ENCODE measurements around the gene SYTL5.

Gene SYTL5

GRCh38 chrX:38006291-38006690 lies at the start of gene SYTL5:
Gene SYTL5 (plus strand): TSS chrX:38006553. CDS start chrX:38033890, 27,337 bp downstream.
- Histone ChIP-seq H3K27ac (ENCODE audit: low read depth, low read length) (no peak within 1 kb of the TSS), H3K4me3 (ENCODE audit: low read depth in 1 of 5, low read length in 5 of 5) (no peak within 1 kb of the TSS), H3K36me3 (ENCODE audit: control insufficient read depth in 5 of 5, insufficient read depth in 5 of 5, low read length in 5 of 5) (no peaks in the 10 kb centered on the region), H3K9ac (ENCODE audit: low read length in 5 of 5) (no peak within 1 kb of the TSS), H3K27me3 (ENCODE audit: control insufficient read depth in 5 of 5, insufficient read depth in 4 of 5, low read length in 5 of 5) (peaks cover 0 to 5% (median 0%) of the 10 kb centered on the region in 5 donors), H3K4me1 (ENCODE audit: control insufficient read depth in 5 of 5, insufficient read depth in 5 of 5, low read length in 5 of 5) (no peaks in the 10 kb centered on the region), H3K9me3 (ENCODE audit: control insufficient read depth in 5 of 5, low read length in 5 of 5) (peaks cover 2 to 9% (median 6%) of the 10 kb centered on the region in 5 donors)

DNA sequence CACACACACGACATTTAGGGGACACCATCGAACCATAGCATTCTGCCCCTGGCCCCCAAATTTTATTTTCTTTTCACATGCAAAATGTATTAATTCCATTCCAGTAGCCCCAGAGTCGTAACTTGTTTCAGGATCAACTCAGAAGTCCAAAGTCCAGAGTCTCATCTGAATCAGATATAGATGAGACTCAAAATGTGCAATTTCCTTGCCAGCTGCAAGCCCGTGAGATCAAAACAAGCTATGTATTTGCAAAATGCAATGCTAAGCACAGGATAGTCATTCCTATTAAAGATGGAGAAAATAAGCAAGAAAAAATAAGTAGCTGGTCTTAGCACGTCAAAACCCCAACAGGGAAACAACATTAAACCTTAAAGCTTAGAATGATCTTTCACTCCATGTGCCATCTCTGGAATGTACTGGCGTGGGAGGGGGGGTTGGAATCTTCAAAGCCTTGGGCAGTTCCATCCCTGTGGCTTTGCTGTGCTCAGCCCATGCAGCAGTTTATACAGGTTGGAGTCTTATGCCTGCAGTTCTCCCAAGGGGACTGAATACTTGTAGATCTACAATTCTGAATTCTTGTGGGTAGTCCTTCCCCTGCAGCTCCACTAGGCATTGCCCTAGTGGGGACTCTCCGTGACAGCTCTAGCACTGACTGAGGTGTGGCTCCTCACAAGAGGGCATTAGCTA lies 47.7 kb upstream of the SYTL5 start:
- no peak overlapping the region for H3K9ac ChIP-seq (ENCODE audit: low read length in 5 of 5)
- H3K36me3 ChIP-seq (ENCODE audit: control insufficient read depth in 5 of 5, insufficient read depth in 5 of 5, low read length in 5 of 5), result no peaks in the 10 kb centered on the region
- H3K27ac ChIP-seq (ENCODE audit: low read depth, low read length), result no peak overlapping the region
- H3K4me3 ChIP-seq (ENCODE audit: low read depth in 1 of 5, low read length in 5 of 5), result no peak overlapping the region
- peaks cover 0 to 3% (median 0%) of the 10 kb centered on the region in 5 donors for H3K9me3 ChIP-seq (ENCODE audit: control insufficient read depth in 5 of 5, low read length in 5 of 5)
- H3K27me3 ChIP-seq (ENCODE audit: control insufficient read depth in 5 of 5, insufficient read depth in 4 of 5, low read length in 5 of 5), result peaks cover 0 to 4% (median 0%) of the 10 kb centered on the region in 5 donors
- no peaks in the 10 kb centered on the region for H3K4me1 ChIP-seq (ENCODE audit: control insufficient read depth in 5 of 5, insufficient read depth in 5 of 5, low read length in 5 of 5)

GRCh38 chrX:37959212-37960021 lies 46.9 kb upstream of the SYTL5 start:
- Histone ChIP-seq H3K4me3 (ENCODE audit: low read depth in 1 of 5, low read length in 5 of 5) (no peak overlapping the region), H3K4me1 (ENCODE audit: control insufficient read depth in 5 of 5, insufficient read depth in 5 of 5, low read length in 5 of 5) (no peaks in the 10 kb centered on the region), H3K27me3 (ENCODE audit: control insufficient read depth in 5 of 5, insufficient read depth in 4 of 5, low read length in 5 of 5) (no peaks in the 10 kb centered on the region), H3K9ac (ENCODE audit: low read length in 5 of 5) (no peak overlapping the region), H3K9me3 (ENCODE audit: control insufficient read depth in 5 of 5, low read length in 5 of 5) (peaks cover 0 to 3% (median 0%) of the 10 kb centered on the region in 5 donors), H3K36me3 (ENCODE audit: control insufficient read depth in 5 of 5, insufficient read depth in 5 of 5, low read length in 5 of 5) (no peaks in the 10 kb centered on the region), H3K27ac (ENCODE audit: low read depth, low read length) (no peak overlapping the region)

GRCh38 chrX:37961118-37961517 lies 45.2 kb upstream of the SYTL5 start:
- Histone ChIP-seq H3K9me3 (ENCODE audit: control insufficient read depth in 5 of 5, low read length in 5 of 5) (peaks cover 0 to 3% (median 0%) of the 10 kb centered on the region in 5 donors), H3K36me3 (ENCODE audit: control insufficient read depth in 5 of 5, insufficient read depth in 5 of 5, low read length in 5 of 5) (no peaks in the 10 kb centered on the region), H3K27me3 (ENCODE audit: control insufficient read depth in 5 of 5, insufficient read depth in 4 of 5, low read length in 5 of 5) (no peaks in the 10 kb centered on the region), H3K4me3 (ENCODE audit: low read depth in 1 of 5, low read length in 5 of 5) (no peak overlapping the region), H3K9ac (ENCODE audit: low read length in 5 of 5) (no peak overlapping the region), H3K27ac (ENCODE audit: low read depth, low read length) (no peak overlapping the region), H3K4me1 (ENCODE audit: control insufficient read depth in 5 of 5, insufficient read depth in 5 of 5, low read length in 5 of 5) (no peaks in the 10 kb centered on the region)

DNA sequence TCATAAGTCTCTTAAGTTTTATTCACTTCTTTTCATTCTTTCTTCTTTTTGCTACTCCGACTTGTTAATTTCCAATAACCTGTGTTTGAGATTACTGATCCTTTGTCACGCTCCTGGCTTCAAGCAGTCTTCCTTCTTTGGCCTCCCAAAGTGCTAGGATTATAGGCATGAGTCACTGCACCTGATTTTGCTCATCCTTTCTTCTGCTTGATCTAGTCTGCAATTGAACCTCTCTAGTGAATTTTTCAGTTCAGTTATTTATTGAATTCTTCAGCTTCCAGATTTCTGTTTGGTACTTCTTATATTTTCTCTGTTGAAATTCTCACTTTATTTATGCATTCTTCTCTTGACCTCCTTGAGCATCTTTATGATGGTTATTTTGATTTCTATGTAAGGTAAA lies 38.6 kb upstream of the SYTL5 start:
- Histone ChIP-seq H3K9me3 (ENCODE audit: control insufficient read depth in 5 of 5, low read length in 5 of 5) (peaks cover 0 to 5% (median 3%) of the 10 kb centered on the region in 5 donors), H3K27ac (ENCODE audit: low read depth, low read length) (no peak overlapping the region), H3K4me1 (ENCODE audit: control insufficient read depth in 5 of 5, insufficient read depth in 5 of 5, low read length in 5 of 5) (no peaks in the 10 kb centered on the region), H3K9ac (ENCODE audit: low read length in 5 of 5) (no peak overlapping the region), H3K4me3 (ENCODE audit: low read depth in 1 of 5, low read length in 5 of 5) (no peak overlapping the region), H3K36me3 (ENCODE audit: control insufficient read depth in 5 of 5, insufficient read depth in 5 of 5, low read length in 5 of 5) (no peaks in the 10 kb centered on the region), H3K27me3 (ENCODE audit: control insufficient read depth in 5 of 5, insufficient read depth in 4 of 5, low read length in 5 of 5) (peaks cover 0 to 5% (median 2%) of the 10 kb centered on the region in 5 donors)

DNA sequence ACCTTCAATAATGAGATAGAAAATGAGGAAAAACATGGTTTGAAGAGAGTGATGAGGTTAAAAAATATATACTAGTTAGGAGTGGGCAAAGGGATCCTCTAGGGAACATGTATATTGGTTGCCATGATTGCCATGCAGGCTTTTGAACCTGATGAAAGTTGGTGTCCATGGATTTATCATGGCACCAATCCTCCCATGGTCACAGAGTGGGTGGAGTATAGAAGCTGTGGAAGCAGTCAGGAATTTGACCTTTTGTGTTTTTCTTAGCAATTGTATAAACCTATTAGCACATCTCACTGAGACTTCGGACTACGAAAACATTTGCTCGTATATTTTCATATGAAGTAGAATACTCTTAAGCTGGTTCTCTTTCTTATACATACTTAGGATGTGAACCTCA lies 30.9 kb upstream of the SYTL5 start:
- H3K9me3 ChIP-seq (ENCODE audit: control insufficient read depth in 5 of 5, low read length in 5 of 5), result no peaks in the 10 kb centered on the region
- H3K9ac ChIP-seq (ENCODE audit: low read length in 5 of 5), result no peak overlapping the region
- no peaks in the 10 kb centered on the region for H3K36me3 ChIP-seq (ENCODE audit: control insufficient read depth in 5 of 5, insufficient read depth in 5 of 5, low read length in 5 of 5)
- H3K27me3 ChIP-seq (ENCODE audit: control insufficient read depth in 5 of 5, insufficient read depth in 4 of 5, low read length in 5 of 5), result peaks cover 0 to 9% (median 2%) of the 10 kb centered on the region in 5 donors
- H3K27ac ChIP-seq (ENCODE audit: low read depth, low read length), result no peak overlapping the region
- H3K4me3 ChIP-seq (ENCODE audit: low read depth in 1 of 5, low read length in 5 of 5), result no peak overlapping the region
- H3K4me1 ChIP-seq (ENCODE audit: control insufficient read depth in 5 of 5, insufficient read depth in 5 of 5, low read length in 5 of 5), result no peaks in the 10 kb centered on the region

- Histone ChIP-seq H3K4me1 (ENCODE audit: control insufficient read depth in 5 of 5, insufficient read depth in 5 of 5, low read length in 5 of 5) (no peaks in the 10 kb centered on the region), H3K27me3 (ENCODE audit: control insufficient read depth in 5 of 5, insufficient read depth in 4 of 5, low read length in 5 of 5) (peaks cover 0 to 9% (median 3%) of the 10 kb centered on the region in 5 donors), H3K4me3 (ENCODE audit: low read depth in 1 of 5, low read length in 5 of 5) (no peak overlapping the region), H3K9me3 (ENCODE audit: control insufficient read depth in 5 of 5, low read length in 5 of 5) (no peaks in the 10 kb centered on the region), H3K27ac (ENCODE audit: low read depth, low read length) (no peak overlapping the region), H3K36me3 (ENCODE audit: control insufficient read depth in 5 of 5, insufficient read depth in 5 of 5, low read length in 5 of 5) (no peaks in the 10 kb centered on the region), H3K9ac (ENCODE audit: low read length in 5 of 5) (no peak overlapping the region)
Observed at GRCh38 chrX:37976153-37976552, 30.2 kb upstream of the SYTL5 start.

- H3K36me3 ChIP-seq (ENCODE audit: control insufficient read depth in 5 of 5, insufficient read depth in 5 of 5, low read length in 5 of 5), result no peaks in the 10 kb centered on the region
- no peak overlapping the region for H3K9ac ChIP-seq (ENCODE audit: low read length in 5 of 5)
- peaks cover 0 to 4% (median 2%) of the 10 kb centered on the region in 5 donors for H3K27me3 ChIP-seq (ENCODE audit: control insufficient read depth in 5 of 5, insufficient read depth in 4 of 5, low read length in 5 of 5)
- peaks cover 0 to 5% (median 2%) of the 10 kb centered on the region in 5 donors for H3K9me3 ChIP-seq (ENCODE audit: control insufficient read depth in 5 of 5, low read length in 5 of 5)
- no peaks in the 10 kb centered on the region for H3K4me1 ChIP-seq (ENCODE audit: control insufficient read depth in 5 of 5, insufficient read depth in 5 of 5, low read length in 5 of 5)
- H3K4me3 ChIP-seq (ENCODE audit: low read depth in 1 of 5, low read length in 5 of 5), result no peak overlapping the region
- H3K27ac ChIP-seq (ENCODE audit: low read depth, low read length), result no peak overlapping the region
Observed at GRCh38 chrX:37984880-37985279, 21.5 kb upstream of the SYTL5 start.

DNA sequence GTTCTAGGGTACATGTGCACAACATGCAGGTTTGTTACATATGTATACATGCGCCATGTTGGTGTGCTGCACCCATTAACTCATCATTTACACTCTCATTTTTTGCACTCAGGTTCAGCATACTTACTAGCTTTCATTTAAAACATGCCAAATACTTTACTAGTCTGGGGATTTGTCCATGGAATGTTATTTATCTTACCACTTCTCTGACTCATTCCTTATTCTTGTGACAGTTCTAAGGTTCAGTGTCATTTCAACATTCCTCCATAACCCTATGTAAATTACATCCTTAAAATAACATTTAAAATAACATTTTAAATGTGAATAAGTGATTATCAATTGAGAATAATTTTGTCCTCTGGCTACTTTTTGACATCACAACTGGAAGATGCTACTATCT lies 19.5 kb upstream of the SYTL5 start:
- H3K9me3 ChIP-seq (ENCODE audit: control insufficient read depth in 5 of 5, low read length in 5 of 5), result peaks cover 0 to 5% (median 0%) of the 10 kb centered on the region in 5 donors
- H3K36me3 ChIP-seq (ENCODE audit: control insufficient read depth in 5 of 5, insufficient read depth in 5 of 5, low read length in 5 of 5), result no peaks in the 10 kb centered on the region
- H3K4me3 ChIP-seq (ENCODE audit: low read depth in 1 of 5, low read length in 5 of 5), result no peak overlapping the region
- H3K27ac ChIP-seq (ENCODE audit: low read depth, low read length), result no peak overlapping the region
- H3K4me1 ChIP-seq (ENCODE audit: control insufficient read depth in 5 of 5, insufficient read depth in 5 of 5, low read length in 5 of 5), result no peaks in the 10 kb centered on the region
- H3K9ac ChIP-seq (ENCODE audit: low read length in 5 of 5), result no peak overlapping the region
- peaks cover 0 to 6% (median 0%) of the 10 kb centered on the region in 5 donors for H3K27me3 ChIP-seq (ENCODE audit: control insufficient read depth in 5 of 5, insufficient read depth in 4 of 5, low read length in 5 of 5)

DNA sequence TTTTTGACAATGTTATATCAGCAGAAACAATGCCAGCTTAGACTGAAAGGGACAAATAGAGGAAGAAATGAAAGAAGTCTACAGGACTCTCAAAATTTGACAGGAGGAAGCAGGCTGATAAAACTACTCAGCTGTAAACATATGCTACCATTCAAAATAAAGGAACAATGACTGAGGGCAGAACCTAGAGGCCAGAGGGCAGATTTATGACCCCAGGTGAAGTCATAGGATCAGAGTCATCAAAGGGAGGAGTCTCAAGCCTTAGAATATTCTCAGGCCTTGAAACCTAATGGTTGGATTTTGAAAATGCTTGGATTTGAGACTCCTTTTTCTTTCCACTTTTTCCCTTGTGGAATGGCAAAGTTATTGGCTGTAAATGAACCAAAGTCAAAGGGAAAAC lies 17.0 kb upstream of the SYTL5 start:
- no peaks in the 10 kb centered on the region for H3K36me3 ChIP-seq (ENCODE audit: control insufficient read depth in 5 of 5, insufficient read depth in 5 of 5, low read length in 5 of 5)
- no peaks in the 10 kb centered on the region for H3K4me1 ChIP-seq (ENCODE audit: control insufficient read depth in 5 of 5, insufficient read depth in 5 of 5, low read length in 5 of 5)
- H3K27me3 ChIP-seq (ENCODE audit: control insufficient read depth in 5 of 5, insufficient read depth in 4 of 5, low read length in 5 of 5), result peaks cover 0 to 6% (median 4%) of the 10 kb centered on the region in 5 donors
- H3K9ac ChIP-seq (ENCODE audit: low read length in 5 of 5), result no peak overlapping the region
- H3K27ac ChIP-seq (ENCODE audit: low read depth, low read length), result no peak overlapping the region
- H3K4me3 ChIP-seq (ENCODE audit: low read depth in 1 of 5, low read length in 5 of 5), result no peak overlapping the region
- no peaks in the 10 kb centered on the region for H3K9me3 ChIP-seq (ENCODE audit: control insufficient read depth in 5 of 5, low read length in 5 of 5)

All from subcutaneous abdominal adipose tissue (tissue), 5 donors.